Measurements from ENCODE around the gene SLC15A3.

Gene SLC15A3

GRCh38 chr11:60973699-60974098 is 21.7 kb upstream of the SLC15A3 start:
- ATAC-seq: no peak
- TF ChIP-seq SNAI2 (CRISPR knock-in tag; IDR thresholded peaks at IDR 0.05): no peak
- no peak for TF ChIP-seq CSRNP3 (CRISPR knock-in tag; IDR thresholded peaks at IDR 0.05)
- no peak for TF ChIP-seq ISL1 (CRISPR knock-in tag; IDR thresholded peaks at IDR 0.05)
- no peak for TF ChIP-seq GLIS3 (CRISPR knock-in tag; IDR thresholded peaks at IDR 0.05)
- no peak for TF ChIP-seq ZFP30 (CRISPR knock-in tag; IDR thresholded peaks at IDR 0.05)
- TF ChIP-seq ZC3H10 (CRISPR knock-in tag; IDR thresholded peaks at IDR 0.05): no peak
- no peak for TF ChIP-seq ZNF70 (CRISPR knock-in tag; IDR thresholded peaks at IDR 0.05)
- TF ChIP-seq TCF4 (CRISPR knock-in tag; IDR thresholded peaks at IDR 0.05; ENCODE audit: borderline replicate concordance): no peak
- no peak for TF ChIP-seq ZFP3 (CRISPR knock-in tag; IDR thresholded peaks at IDR 0.05)
- no peak for TF ChIP-seq PPARA (CRISPR knock-in tag; IDR thresholded peaks at IDR 0.05; ENCODE audit: borderline replicate concordance)
- TF ChIP-seq BACH2 (CRISPR knock-in tag; IDR thresholded peaks at IDR 0.05; ENCODE audit: borderline replicate concordance): no peak
- TF ChIP-seq RARB (CRISPR knock-in tag; IDR thresholded peaks at IDR 0.05): no peak
- TF ChIP-seq TOX (CRISPR knock-in tag; IDR thresholded peaks at IDR 0.05; ENCODE audit: borderline replicate concordance): no peak
- TF ChIP-seq PATZ1 (CRISPR knock-in tag; IDR thresholded peaks at IDR 0.05; ENCODE audit: borderline replicate concordance): no peak
- no peak for TF ChIP-seq POU6F1 (CRISPR knock-in tag; IDR thresholded peaks at IDR 0.05; ENCODE audit: borderline replicate concordance, low read depth)
- no peak for TF ChIP-seq TSHZ2 (CRISPR knock-in tag; IDR thresholded peaks at IDR 0.05)
- no peak for TF ChIP-seq OSR1 (CRISPR knock-in tag; IDR thresholded peaks at IDR 0.05)
- TF ChIP-seq ARNTL (CRISPR knock-in tag; IDR thresholded peaks at IDR 0.05; ENCODE audit: borderline replicate concordance, low read depth): no peak

GRCh38 chr11:60972182-60973030 is 20.4 kb upstream of the SLC15A3 start:
- no peak for TF ChIP-seq ZFP30 (CRISPR knock-in tag; IDR thresholded peaks at IDR 0.05)
- no peak for TF ChIP-seq ZC3H10 (CRISPR knock-in tag; IDR thresholded peaks at IDR 0.05)
- TF ChIP-seq RARB (CRISPR knock-in tag; IDR thresholded peaks at IDR 0.05): no peak
- TF ChIP-seq PATZ1 (CRISPR knock-in tag; IDR thresholded peaks at IDR 0.05; ENCODE audit: borderline replicate concordance): no peak
- no peak for TF ChIP-seq ARNTL (CRISPR knock-in tag; IDR thresholded peaks at IDR 0.05; ENCODE audit: borderline replicate concordance, low read depth)
- no peak for TF ChIP-seq PPARA (CRISPR knock-in tag; IDR thresholded peaks at IDR 0.05; ENCODE audit: borderline replicate concordance)
- no peak for TF ChIP-seq ISL1 (CRISPR knock-in tag; IDR thresholded peaks at IDR 0.05)
- no peak for TF ChIP-seq ZNF70 (CRISPR knock-in tag; IDR thresholded peaks at IDR 0.05)
- no peak for TF ChIP-seq CSDC2 (CRISPR knock-in tag; IDR thresholded peaks at IDR 0.05)
- no peak for TF ChIP-seq CSRNP3 (CRISPR knock-in tag; IDR thresholded peaks at IDR 0.05)
- TF ChIP-seq SNAI2 (CRISPR knock-in tag; IDR thresholded peaks at IDR 0.05): no peak
- no peak for TF ChIP-seq ESRRG (CRISPR knock-in tag; IDR thresholded peaks at IDR 0.05)
- no peak for TF ChIP-seq GLIS3 (CRISPR knock-in tag; IDR thresholded peaks at IDR 0.05)
- TF ChIP-seq OSR1 (CRISPR knock-in tag; IDR thresholded peaks at IDR 0.05): no peak
- no peak for TF ChIP-seq CREB5 (CRISPR knock-in tag; IDR thresholded peaks at IDR 0.05; ENCODE audit: low read depth)
- ATAC-seq: no peak
